Measurements from ENCODE around the gene BMPR1A.

- TF ChIP-seq CTCF (IDR thresholded peaks at IDR 0.05) = no peak
- TF ChIP-seq POLR2A (IDR thresholded peaks at IDR 0.05) = no peak
Measured at GRCh38 chr10:86833969-86834368, 77.5 kb downstream of the BMPR1A start.
